Lower leg skin (tissue), 4 donors: ENCODE measurements around the gene LHX3. TPM values are rescaled to one million over a fixed set of nuclear protein-coding genes. Genes with fewer than 3 reads are reported as not detected.

Experiments used
- DNase-seq, 2 donors: peaks; one replicate each; pipeline ENCODE4 v3.0.0-alpha.2; 2019; ENCODE audit warnings: low spot score in 2 of 2
- H3K4me3 ChIP-seq: fragments of 200-600 bp; sonication (generic); 2 replicates; pipeline ENCODE4 v1.5.1; 2017; ENCODE audit warnings: mild to moderate bottlenecking, low read depth; ENCODE audit not compliant: poor library complexity, severe bottlenecking
- POLR2A ChIP-seq, 2 donors: fragments of 450-650 bp; IDR thresholded peaks; one replicate each; pipeline ENCODE4 v1.6.1; 2016 to 2017; ENCODE audit warnings: antibody characterized with exemption in 2 of 2, mild to moderate bottlenecking in 1 of 2, moderate library complexity in 1 of 2
- WGBS, 2 donors: methylation state at CpG; one replicate each; pipeline ENCODE4 v1.1.5; 2018; 5-methylcytosine and 5-hydroxymethylcytosine counted together
- intact Hi-C: fragments of 100-400 bp; cut with DNase I; formaldehyde crosslinking; loops from one replicate; pipeline ENCODE4 v1.15.0; 2023; ENCODE audit warnings: low total_unique reads
- total RNA-seq, 4 donors: library from RNA; depleted of rRNA; stranded (reverse); fragments of >200 nt; gene quantifications; one replicate each; pipeline ENCODE4 v1.1.0, GENCODE V29; 2016
- TF ChIP-seq, protein P1 (sequence below), 3 donors: fragments of 450-650 bp; IDR thresholded peaks; one replicate each; pipeline ENCODE4 v1.5.1; 2016; ENCODE audit warnings: antibody characterized with exemption in 3 of 3, mild to moderate bottlenecking in 3 of 3, moderate library complexity in 2 of 3

LHX3 gene
- total RNA-seq, 4 donors from 2014 or later: 0.42 TPM; not detected in 3

DNA sequence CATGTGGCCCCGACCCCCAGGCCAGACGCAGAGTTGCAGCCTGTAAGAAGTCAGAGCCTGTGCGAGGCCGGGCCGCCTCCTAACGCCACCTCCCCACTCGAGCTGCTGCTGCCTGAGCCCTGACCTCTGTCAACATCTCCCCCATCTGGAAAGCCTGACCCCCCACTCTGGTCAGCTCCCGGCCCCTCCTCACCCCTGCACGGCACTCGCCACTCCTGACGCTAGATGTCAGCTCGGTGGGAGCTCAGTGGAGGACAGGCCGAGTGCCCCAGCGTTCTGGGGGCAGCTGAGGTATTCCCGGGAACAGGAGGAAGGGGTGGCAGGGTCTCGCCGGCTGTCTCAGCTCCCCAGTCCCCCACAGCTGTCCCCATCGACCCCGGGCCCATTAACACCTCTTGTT is 19.9 kb downstream of the LHX3 start:
- no peak overlapping the region for H3K4me3 ChIP-seq
- 51 to 57% methylated on average over 18 to 19 of the region's 19 CpGs for WGBS, 2 donors
- intact Hi-C loops: no loop called here
- TF ChIP-seq, protein P1, sequence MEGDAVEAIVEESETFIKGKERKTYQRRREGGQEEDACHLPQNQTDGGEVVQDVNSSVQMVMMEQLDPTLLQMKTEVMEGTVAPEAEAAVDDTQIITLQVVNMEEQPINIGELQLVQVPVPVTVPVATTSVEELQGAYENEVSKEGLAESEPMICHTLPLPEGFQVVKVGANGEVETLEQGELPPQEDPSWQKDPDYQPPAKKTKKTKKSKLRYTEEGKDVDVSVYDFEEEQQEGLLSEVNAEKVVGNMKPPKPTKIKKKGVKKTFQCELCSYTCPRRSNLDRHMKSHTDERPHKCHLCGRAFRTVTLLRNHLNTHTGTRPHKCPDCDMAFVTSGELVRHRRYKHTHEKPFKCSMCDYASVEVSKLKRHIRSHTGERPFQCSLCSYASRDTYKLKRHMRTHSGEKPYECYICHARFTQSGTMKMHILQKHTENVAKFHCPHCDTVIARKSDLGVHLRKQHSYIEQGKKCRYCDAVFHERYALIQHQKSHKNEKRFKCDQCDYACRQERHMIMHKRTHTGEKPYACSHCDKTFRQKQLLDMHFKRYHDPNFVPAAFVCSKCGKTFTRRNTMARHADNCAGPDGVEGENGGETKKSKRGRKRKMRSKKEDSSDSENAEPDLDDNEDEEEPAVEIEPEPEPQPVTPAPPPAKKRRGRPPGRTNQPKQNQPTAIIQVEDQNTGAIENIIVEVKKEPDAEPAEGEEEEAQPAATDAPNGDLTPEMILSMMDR (IDR thresholded peaks at IDR 0.05): no peak
- no peak for TF ChIP-seq POLR2A (IDR thresholded peaks at IDR 0.05)
- DNase-seq: no peak

DNA sequence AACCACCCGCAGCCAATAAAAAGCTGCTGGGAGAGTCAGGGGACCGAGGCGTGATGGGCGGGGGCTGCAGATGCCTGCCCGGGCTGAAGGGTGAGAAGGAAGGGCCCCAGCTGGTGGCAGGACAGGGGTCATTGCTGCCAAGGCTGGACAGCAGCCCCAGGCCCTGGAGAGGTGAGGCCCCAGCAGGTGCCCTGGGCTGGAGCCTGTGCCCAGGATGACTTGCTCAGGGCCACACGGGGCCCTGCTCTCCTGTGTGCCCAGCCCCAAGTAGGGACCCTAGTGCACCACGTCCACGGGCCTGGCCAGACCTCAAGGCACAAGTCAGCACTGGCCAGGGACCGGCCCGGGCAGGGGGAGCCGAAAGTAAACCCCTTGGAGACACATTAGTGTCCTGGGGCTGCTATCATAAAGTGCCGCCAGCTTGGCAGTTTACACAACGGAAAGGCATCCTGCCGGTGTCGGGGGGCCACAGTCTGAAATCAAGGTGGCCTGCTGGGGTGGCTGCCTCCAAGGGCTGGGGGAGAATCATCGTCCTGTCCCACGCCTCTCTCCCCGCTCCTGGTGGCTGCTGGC is 22.0 kb downstream of the LHX3 start:
- no peak for DNase-seq
- intact Hi-C loops: no loop called here
- H3K4me3 ChIP-seq: no peak overlapping the region
- WGBS, 2 donors: 72 to 81% methylated on average over 18 of the region's 18 CpGs
- no peak for TF ChIP-seq POLR2A (IDR thresholded peaks at IDR 0.05)
- TF ChIP-seq, protein P1 (IDR thresholded peaks at IDR 0.05): no peak

DNA sequence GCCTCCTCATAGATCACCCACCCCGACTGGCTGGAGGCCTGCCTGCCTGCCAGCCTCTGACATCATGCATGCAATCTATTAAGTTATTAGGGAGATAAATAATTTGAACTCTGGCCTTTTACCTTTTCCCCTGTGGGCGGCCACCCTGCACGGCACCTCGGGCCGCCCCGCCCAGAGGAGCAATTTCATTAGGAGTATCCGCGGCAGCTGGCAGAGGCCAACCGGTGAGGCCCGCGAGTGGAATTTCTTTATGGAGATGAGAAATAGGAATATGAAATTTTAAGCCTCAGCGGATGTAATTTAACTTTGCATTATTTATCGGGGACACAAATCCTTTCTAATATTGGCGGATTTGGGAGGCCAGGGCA is 22.5 kb downstream of the LHX3 start:
- DNase-seq: no peak
- intact Hi-C loops: no loop called here
- TF ChIP-seq, protein P1 (IDR thresholded peaks at IDR 0.05): no peak
- H3K4me3 ChIP-seq: no peak overlapping the region
- 51 to 57% methylated on average over 14 of the region's 14 CpGs for WGBS, 2 donors

DNA sequence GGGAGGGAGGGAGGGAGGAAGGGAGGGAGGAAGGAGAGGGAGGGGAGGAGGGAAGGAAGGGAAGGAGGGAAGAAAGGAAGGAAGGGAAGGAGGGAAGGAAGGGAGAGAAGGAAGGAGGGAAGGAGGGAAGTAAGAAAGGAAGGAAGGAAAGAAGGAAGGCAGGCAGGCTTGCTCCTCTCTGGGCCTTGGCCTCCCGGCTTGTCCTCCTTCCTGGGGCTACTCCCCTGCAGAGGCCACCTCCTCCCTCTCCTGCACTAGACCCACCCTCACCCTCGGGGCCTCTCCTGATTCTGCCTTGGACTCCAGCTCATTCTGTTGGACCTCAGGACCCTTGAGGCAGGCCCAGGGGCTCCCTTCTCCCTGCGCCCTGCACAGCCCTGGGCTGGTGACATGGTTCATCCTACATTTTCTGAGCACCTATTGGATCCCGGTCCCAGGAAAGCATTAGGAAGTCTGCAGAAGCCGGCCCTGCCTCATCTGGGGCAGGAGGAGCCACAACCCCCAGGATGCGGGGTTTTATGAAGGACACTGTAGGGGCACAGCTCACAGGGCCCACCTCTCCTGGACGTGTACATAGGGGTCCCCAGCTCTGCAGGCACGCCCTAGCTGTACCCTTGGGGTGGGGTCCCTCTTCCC is 23.0 kb downstream of the LHX3 start:
- no peak for DNase-seq
- TF ChIP-seq POLR2A (IDR thresholded peaks at IDR 0.05): no peak
- TF ChIP-seq, protein P1 (IDR thresholded peaks at IDR 0.05): no peak
- intact Hi-C loops: no loop called here
- WGBS, 2 donors: 62 to 65% methylated on average over 7 to 8 of the region's 8 CpGs
- no peak overlapping the region for H3K4me3 ChIP-seq

DNA sequence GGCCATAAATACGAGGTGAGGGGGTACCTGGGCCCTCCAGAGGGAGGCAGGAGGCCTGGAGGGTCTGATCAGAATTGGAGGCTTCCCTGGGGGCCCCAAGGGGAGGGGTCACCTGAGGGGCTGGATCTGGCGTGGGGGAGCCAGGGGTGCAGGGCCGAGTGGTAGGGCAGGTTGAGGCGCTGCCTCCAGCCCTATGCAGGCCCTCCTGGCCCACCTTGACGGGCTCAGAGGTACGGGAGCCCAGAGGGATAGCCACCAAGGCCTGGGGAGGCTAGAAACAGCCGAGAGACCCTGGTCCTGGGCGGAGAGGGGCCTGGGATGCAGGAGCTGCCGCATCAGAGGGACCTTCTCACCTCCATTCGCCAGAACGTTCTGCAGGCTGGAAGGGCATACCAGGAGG is 24.3 kb downstream of the LHX3 start:
- TF ChIP-seq, protein P1 (IDR thresholded peaks at IDR 0.05): no peak
- TF ChIP-seq POLR2A (IDR thresholded peaks at IDR 0.05): no peak
- intact Hi-C loops: no loop called here
- WGBS, 2 donors: 78 to 81% methylated on average over 8 to 11 of the region's 11 CpGs
- DNase-seq: no peak
- no peak overlapping the region for H3K4me3 ChIP-seq

DNA sequence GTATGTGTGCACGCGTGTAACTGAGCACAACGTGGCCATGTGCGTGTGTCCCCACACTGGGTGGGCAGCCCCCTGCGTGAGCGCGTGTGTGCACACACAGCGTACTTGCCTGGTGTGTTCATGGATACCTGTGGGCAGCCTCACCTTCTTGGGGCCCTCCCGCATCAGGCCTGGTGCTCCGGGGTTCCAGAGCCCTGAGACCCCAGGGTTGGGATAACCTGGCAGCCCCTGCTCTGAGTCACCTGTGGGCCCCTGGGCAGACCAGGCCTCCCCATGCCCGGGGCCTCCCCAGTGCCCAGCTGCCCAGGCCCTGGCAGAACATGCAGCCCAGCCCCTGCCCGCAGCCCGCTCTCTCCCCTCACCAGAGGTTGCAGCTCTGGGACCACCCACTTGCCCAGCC is 25.2 kb downstream of the LHX3 start:
- H3K4me3 ChIP-seq: no peak overlapping the region
- TF ChIP-seq, protein P1 (IDR thresholded peaks at IDR 0.05): no peak
- TF ChIP-seq POLR2A (IDR thresholded peaks at IDR 0.05): no peak
- no peak for DNase-seq
- WGBS, 2 donors: 89 to 94% methylated on average over 11 to 13 of the region's 13 CpGs
- intact Hi-C loops: no loop called here
